Measurements from ENCODE around the gene RGS14.
"Not testable (repeated sequence)": the region's sequence is repeated elsewhere in the genome, so short reads cannot be mapped to it uniquely, and the experiment has no call there.

The RGS14 gene

DNA sequence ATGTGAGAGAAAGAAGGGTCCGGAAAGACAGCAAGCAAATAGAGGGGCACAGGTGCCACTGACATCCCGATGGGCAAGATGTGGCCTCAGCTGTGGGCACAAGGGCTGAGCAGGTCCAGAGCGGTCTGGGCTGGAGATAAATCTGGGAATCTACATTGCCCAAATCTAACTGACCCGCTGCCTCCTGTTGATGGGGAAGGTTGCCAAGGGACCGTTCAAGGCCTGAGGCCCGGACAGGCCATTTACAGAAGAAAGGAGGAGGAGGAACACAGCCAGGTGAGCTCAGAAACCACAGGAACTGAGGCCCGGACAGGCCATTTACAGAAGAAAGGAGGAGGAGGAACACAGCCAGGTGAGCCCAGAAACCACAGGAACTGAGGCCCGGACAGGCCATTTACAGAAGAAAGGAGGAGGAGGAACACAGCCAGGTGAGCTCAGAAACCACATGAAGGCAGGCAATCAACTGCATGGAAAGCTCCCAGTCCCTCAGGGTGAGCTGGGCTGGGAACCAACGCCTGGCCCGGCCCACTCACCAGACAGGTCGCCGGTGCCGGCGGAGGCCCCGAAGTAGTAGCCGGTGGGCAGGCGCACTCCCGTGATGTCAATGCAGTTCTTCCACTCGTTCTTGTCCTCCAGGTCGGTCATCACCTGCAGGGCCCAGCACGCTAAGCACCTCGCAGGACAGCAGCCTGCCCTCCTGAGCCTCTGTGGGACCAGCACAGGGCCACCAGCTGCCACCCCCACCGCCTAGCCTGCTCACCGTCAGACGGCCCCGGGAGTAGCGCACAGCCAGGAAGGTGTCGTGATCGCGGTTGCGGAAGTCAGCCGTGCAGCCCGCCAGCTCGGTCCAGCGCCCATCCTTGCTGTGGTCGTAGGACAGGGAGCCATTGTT lies 20.9 kb upstream of the RGS14 start:
- Histone ChIP-seq H3K27me3 (replicated peaks; ENCODE audit: insufficient read depth, low read length) (no peaks in the 10 kb centered on the region), H3F3A (ENCODE audit: insufficient read depth, low read length) (no peaks in the 10 kb centered on the region), H3K36me3 (replicated peaks; ENCODE audit: insufficient read depth, low read length) (peaks cover 12% of the 10 kb centered on the region), H3K27ac (ENCODE audit: low read length) (no peak overlapping the region), H3K4me3 (ENCODE audit: low read length) (no peak overlapping the region), H3K79me2 (ENCODE audit: low read length) (peaks cover 44% of the 10 kb centered on the region), H3K4me1 (ENCODE audit: low read length) (no peaks in the 10 kb centered on the region), H2AFZ (ENCODE audit: low read length) (no peak overlapping the region), H4K20me1 (ENCODE audit: insufficient read depth, low read length) (0 out of 2 replicates have a peak, but pooled peaks cover 3% of the 10 kb centered on the region), H3K9me2 (replicated peaks; ENCODE audit: insufficient read depth, low read length) (no peaks in the 10 kb centered on the region), H3K4me2 (ENCODE audit: low read depth, low read length) (no peak overlapping the region), H3K9me3 (replicated peaks; ENCODE audit: insufficient read depth, low read length) (no peaks in the 10 kb centered on the region), H3K9ac (ENCODE audit: low read length) (no peak overlapping the region)
- no peak for DNase-seq
- no peak for TF ChIP-seq EZH2 (optimal IDR thresholded peaks at IDR 0.05; ENCODE audit: low read depth, low read length)
- TF ChIP-seq EZH2phosphoT487 (IDR thresholded peaks at IDR 0.05; ENCODE audit: low read length), result no peak
- TF ChIP-seq, protein P1, sequence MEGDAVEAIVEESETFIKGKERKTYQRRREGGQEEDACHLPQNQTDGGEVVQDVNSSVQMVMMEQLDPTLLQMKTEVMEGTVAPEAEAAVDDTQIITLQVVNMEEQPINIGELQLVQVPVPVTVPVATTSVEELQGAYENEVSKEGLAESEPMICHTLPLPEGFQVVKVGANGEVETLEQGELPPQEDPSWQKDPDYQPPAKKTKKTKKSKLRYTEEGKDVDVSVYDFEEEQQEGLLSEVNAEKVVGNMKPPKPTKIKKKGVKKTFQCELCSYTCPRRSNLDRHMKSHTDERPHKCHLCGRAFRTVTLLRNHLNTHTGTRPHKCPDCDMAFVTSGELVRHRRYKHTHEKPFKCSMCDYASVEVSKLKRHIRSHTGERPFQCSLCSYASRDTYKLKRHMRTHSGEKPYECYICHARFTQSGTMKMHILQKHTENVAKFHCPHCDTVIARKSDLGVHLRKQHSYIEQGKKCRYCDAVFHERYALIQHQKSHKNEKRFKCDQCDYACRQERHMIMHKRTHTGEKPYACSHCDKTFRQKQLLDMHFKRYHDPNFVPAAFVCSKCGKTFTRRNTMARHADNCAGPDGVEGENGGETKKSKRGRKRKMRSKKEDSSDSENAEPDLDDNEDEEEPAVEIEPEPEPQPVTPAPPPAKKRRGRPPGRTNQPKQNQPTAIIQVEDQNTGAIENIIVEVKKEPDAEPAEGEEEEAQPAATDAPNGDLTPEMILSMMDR (IDR thresholded peaks at IDR 0.05; ENCODE audit: low read length), result no peak

DNA sequence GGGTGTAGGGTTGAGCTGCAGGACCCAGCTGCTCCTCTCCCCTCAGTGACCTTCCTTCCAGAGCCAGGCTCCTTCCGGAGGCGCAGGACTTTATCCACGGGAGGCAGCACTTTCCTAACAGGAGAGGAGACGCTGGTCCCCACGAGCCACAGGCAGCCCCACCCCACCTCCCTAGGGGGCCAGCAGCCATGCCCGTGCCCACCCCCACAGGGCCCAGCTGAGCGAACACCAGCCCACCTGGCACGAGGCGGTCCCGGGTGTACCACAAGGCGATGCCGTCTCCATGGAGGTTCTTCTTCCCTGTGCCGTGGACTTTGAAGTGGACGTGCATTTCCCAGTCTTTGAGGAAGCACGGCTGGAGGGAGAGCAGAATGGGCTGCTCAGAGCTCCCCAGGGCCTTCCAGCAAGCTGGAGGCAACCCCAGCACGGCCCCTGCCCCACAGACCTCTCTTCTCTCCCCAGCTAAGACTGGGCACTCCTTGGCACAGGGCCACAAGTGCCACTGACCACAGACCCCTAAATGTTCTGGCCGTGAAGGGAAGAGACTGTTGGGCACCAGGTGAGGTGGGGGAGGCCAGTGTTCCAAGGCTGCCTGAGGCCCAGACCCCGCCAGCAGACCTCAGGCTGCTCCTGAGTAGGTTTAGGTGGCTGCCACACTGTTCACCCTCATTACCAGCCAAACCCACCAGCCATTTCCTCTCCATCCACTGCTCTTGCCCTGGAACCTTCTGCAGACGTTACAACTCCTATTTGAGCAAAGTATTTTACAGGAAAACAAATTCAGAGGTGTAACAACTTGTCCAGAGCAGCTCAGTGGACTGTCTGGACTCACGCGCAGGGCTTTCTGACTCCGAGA lies 19.2 kb upstream of the RGS14 start:
- H2AFZ ChIP-seq (ENCODE audit: low read length), result no peak overlapping the region
- H3K4me3 ChIP-seq (ENCODE audit: low read length), result no peak overlapping the region
- H3K4me2 ChIP-seq (ENCODE audit: low read depth, low read length), result no peak overlapping the region
- 0 out of 2 replicates have a peak, but pooled peaks cover 3% of the 10 kb centered on the region for H4K20me1 ChIP-seq (ENCODE audit: insufficient read depth, low read length)
- no peak overlapping the region for H3K9ac ChIP-seq (ENCODE audit: low read length)
- no peak for DNase-seq
- H3K36me3 ChIP-seq (replicated peaks; ENCODE audit: insufficient read depth, low read length), result peaks cover 12% of the 10 kb centered on the region
- H3K9me3 ChIP-seq (replicated peaks; ENCODE audit: insufficient read depth, low read length), result no peaks in the 10 kb centered on the region
- H3K9me2 ChIP-seq (replicated peaks; ENCODE audit: insufficient read depth, low read length), result no peaks in the 10 kb centered on the region
- H3F3A ChIP-seq (ENCODE audit: insufficient read depth, low read length), result no peaks in the 10 kb centered on the region
- H3K27ac ChIP-seq (ENCODE audit: low read length), result no peak overlapping the region
- no peaks in the 10 kb centered on the region for H3K4me1 ChIP-seq (ENCODE audit: low read length)
- peaks cover 59% of the 10 kb centered on the region for H3K79me2 ChIP-seq (ENCODE audit: low read length)
- TF ChIP-seq EZH2phosphoT487 (IDR thresholded peaks at IDR 0.05; ENCODE audit: low read length) (no peak), EZH2 (optimal IDR thresholded peaks at IDR 0.05; ENCODE audit: low read depth, low read length) (no peak)
- TF ChIP-seq, protein P1 (IDR thresholded peaks at IDR 0.05; ENCODE audit: low read length), result no peak
- no peaks in the 10 kb centered on the region for H3K27me3 ChIP-seq (replicated peaks; ENCODE audit: insufficient read depth, low read length)

DNA sequence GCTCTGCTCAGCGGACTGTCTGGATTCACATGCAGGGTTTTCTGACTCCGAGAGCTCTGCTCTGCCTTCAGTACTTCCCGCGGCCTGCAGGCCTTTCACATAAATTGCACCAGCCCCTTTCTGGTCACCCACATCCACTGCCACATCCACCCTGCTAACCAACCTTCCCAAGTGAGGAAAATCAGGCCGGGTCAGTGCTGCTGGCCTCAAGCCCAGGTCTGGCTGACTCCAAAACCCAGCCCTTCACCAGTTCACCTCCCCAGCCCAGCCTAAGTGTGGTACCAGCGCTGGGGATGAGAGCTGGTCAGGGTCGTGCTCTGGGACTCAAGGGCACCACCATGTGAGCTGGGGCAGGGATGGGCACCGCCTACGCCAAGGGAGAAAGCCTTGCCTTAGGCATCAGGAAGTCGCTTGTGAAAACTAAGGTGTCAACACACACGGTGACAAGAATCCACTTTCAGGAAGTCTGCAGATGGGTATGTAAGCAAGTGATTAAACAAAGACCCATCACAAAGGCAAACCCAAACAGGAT lies 18.6 kb upstream of the RGS14 start:
- no peaks in the 10 kb centered on the region for H3K27me3 ChIP-seq (replicated peaks; ENCODE audit: insufficient read depth, low read length)
- H3K4me2 ChIP-seq (ENCODE audit: low read depth, low read length), result no peak overlapping the region
- DNase-seq, result no peak
- H3K36me3 ChIP-seq (replicated peaks; ENCODE audit: insufficient read depth, low read length), result peaks cover 8% of the 10 kb centered on the region
- H3K9ac ChIP-seq (ENCODE audit: low read length), result no peak overlapping the region
- H2AFZ ChIP-seq (ENCODE audit: low read length), result no peak overlapping the region
- H3K4me1 ChIP-seq (ENCODE audit: low read length), result no peaks in the 10 kb centered on the region
- 0 out of 2 replicates have a peak, but pooled peaks cover 3% of the 10 kb centered on the region for H4K20me1 ChIP-seq (ENCODE audit: insufficient read depth, low read length)
- no peaks in the 10 kb centered on the region for H3K9me2 ChIP-seq (replicated peaks; ENCODE audit: insufficient read depth, low read length)
- no peak for TF ChIP-seq EZH2 (optimal IDR thresholded peaks at IDR 0.05; ENCODE audit: low read depth, low read length)
- TF ChIP-seq EZH2phosphoT487 (IDR thresholded peaks at IDR 0.05; ENCODE audit: low read length), result no peak
- TF ChIP-seq, protein P1 (IDR thresholded peaks at IDR 0.05; ENCODE audit: low read length), result no peak
- no peaks in the 10 kb centered on the region for H3F3A ChIP-seq (ENCODE audit: insufficient read depth, low read length)
- no peak overlapping the region for H3K27ac ChIP-seq (ENCODE audit: low read length)
- H3K79me2 ChIP-seq (ENCODE audit: low read length), result peaks cover 65% of the 10 kb centered on the region
- H3K4me3 ChIP-seq (ENCODE audit: low read length), result no peak overlapping the region
- no peaks in the 10 kb centered on the region for H3K9me3 ChIP-seq (replicated peaks; ENCODE audit: insufficient read depth, low read length)

DNA sequence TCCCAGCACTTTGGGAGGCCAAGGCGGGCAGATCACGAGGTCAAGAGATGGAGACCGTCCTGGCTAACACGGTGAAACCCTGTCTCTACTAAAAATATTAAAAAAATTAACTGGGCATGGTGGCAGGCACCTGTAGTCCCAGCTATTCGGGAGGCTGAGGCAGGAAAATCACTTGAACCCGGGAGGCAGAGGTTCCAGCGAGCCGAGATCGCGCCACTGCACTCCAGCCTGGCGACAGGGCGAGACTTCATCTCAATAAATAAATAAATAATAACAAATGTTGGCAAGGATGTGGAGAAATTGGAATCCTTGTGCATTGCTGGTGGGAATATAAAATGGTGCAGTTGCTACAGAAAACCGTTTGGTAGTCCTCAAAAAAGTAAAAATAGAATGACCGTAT lies 14.7 kb upstream of the RGS14 start:
- not testable (repeated sequence) for H3K4me1 ChIP-seq (ENCODE audit: low read length); H3K4me3 ChIP-seq (ENCODE audit: low read length); H3K27me3 ChIP-seq (replicated peaks; ENCODE audit: insufficient read depth, low read length); H3F3A ChIP-seq (ENCODE audit: insufficient read depth, low read length); H3K4me2 ChIP-seq (ENCODE audit: low read depth, low read length); H3K27ac ChIP-seq (ENCODE audit: low read length); H3K9me2 ChIP-seq (replicated peaks; ENCODE audit: insufficient read depth, low read length); H2AFZ ChIP-seq (ENCODE audit: low read length); H3K9me3 ChIP-seq (replicated peaks; ENCODE audit: insufficient read depth, low read length); H3K9ac ChIP-seq (ENCODE audit: low read length); H3K36me3 ChIP-seq (replicated peaks; ENCODE audit: insufficient read depth, low read length); DNase-seq; H4K20me1 ChIP-seq (ENCODE audit: insufficient read depth, low read length)
- H3K79me2 ChIP-seq (ENCODE audit: low read length), result peaks cover 88% of the 10 kb centered on the region

Data from MM.1S (cell line).